Transverse colon (tissue), 4 donors: Measurements from ENCODE around the gene CLN5.

Experiments
- EP300 ChIP-seq: sonication (generic); formaldehyde crosslinking; IDR thresholded peaks from one replicate; pipeline ENCODE4 v1.6.1; 2017; ENCODE audit warnings: antibody characterized with exemption, low read depth
- POLR2A ChIP-seq: fragments of 450-650 bp; IDR thresholded peaks from one replicate; pipeline ENCODE4 v1.6.1; 2016; ENCODE audit warnings: antibody characterized with exemption, mild to moderate bottlenecking, moderate library complexity
- POLR2AphosphoS5 ChIP-seq, 3 donors: sonication (generic); formaldehyde crosslinking; IDR thresholded peaks; one replicate each; pipeline ENCODE4 v1.6.1; 2016; ENCODE audit warnings: antibody characterized with exemption in 3 of 3
- TF ChIP-seq, protein P1 (sequence below), 5 experiments: fragments of 200-600 bp in 3 of 5; fragments of 450-650 bp in 2 of 5; sonication (generic) in 3 of 5; IDR thresholded peaks; 1 replicate in 2 of 5; 2 replicates in 3 of 5; pipeline ENCODE4 v1.5.1; 2016 to 2017; ENCODE audit warnings: antibody characterized with exemption in 5 of 5, inconsistent platforms in 3 of 5, mild to moderate bottlenecking in 2 of 5, moderate library complexity in 1 of 5

DNA sequence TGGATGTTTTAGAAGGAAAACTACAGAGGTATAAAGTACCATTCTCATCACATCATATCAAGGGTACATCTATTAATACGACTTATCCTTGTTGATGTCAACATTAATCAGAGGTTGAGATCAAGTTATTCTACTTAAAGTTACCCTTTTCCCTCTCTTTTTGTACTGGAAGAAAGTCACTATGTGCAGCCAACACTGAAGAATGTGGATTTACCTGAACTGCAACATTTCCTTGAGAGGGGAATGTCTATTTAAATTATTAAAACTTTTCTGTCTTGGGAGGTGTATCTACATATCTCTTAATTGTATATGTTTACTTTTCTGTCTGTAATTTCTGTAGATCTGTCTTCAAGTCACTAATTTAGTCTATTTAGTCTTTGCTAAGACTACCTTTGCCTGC lies 37.6 kb downstream of the CLN5 start:
- TF ChIP-seq POLR2A (no peak), POLR2AphosphoS5 (IDR thresholded peaks at IDR 0.05) (no peak), EP300 (no peak)
- TF ChIP-seq, protein P1, sequence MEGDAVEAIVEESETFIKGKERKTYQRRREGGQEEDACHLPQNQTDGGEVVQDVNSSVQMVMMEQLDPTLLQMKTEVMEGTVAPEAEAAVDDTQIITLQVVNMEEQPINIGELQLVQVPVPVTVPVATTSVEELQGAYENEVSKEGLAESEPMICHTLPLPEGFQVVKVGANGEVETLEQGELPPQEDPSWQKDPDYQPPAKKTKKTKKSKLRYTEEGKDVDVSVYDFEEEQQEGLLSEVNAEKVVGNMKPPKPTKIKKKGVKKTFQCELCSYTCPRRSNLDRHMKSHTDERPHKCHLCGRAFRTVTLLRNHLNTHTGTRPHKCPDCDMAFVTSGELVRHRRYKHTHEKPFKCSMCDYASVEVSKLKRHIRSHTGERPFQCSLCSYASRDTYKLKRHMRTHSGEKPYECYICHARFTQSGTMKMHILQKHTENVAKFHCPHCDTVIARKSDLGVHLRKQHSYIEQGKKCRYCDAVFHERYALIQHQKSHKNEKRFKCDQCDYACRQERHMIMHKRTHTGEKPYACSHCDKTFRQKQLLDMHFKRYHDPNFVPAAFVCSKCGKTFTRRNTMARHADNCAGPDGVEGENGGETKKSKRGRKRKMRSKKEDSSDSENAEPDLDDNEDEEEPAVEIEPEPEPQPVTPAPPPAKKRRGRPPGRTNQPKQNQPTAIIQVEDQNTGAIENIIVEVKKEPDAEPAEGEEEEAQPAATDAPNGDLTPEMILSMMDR (IDR thresholded peaks at IDR 0.05): no peak
